GM12878 (cell line): ENCODE measurements around the gene ILF2. TPM values are rescaled to one million over a fixed set of nuclear protein-coding genes. Genes with fewer than 3 reads are reported as not detected.

Experiments
- ATF3 ChIP-seq: IDR thresholded peaks from 2 replicates; pipeline ENCODE4 v1.6.1; 2011; ENCODE audit warnings: low read depth, mild to moderate bottlenecking, low read length, moderate library complexity, borderline replicate concordance; ENCODE audit errors: extremely low read depth
- CHD1 ChIP-seq: IDR thresholded peaks from 2 replicates; pipeline ENCODE4 v1.6.1; 2012; ENCODE audit warnings: low read depth, low read length, improper control_type of control experiment
- CREB1 ChIP-seq: IDR thresholded peaks from 2 replicates; pipeline ENCODE4 v1.6.1; 2012; ENCODE audit warnings: low read depth, mild to moderate bottlenecking, inconsistent platforms
- E2F8 ChIP-seq: fragments of 450-650 bp; IDR thresholded peaks from 2 replicates; pipeline ENCODE4 v1.6.1; 2018; ENCODE audit warnings: mild to moderate bottlenecking, low read depth, moderate library complexity; ENCODE audit not compliant: partially characterized antibody
- EGR1 ChIP-seq, 2 experiments: IDR thresholded peaks; 1 replicate in 1 of 2; 2 replicates in 1 of 2; pipeline ENCODE4 v1.6.1; 2011 to 2012; ENCODE audit warnings: low read depth in 2 of 2, low read length in 2 of 2, borderline replicate concordance in 1 of 2, mild to moderate bottlenecking in 1 of 2, moderate library complexity in 1 of 2
- ELK1 ChIP-seq: IDR thresholded peaks from 2 replicates; pipeline ENCODE4 v1.6.1; 2012; ENCODE audit warnings: low read depth, low read length, improper control_type of control experiment
- HDGF ChIP-seq: fragments of 450-650 bp; IDR thresholded peaks from 2 replicates; pipeline ENCODE4 v1.6.1; 2016; ENCODE audit warnings: antibody characterized with exemption
- HSF1 ChIP-seq: fragments of 150-350 bp; IDR thresholded peaks from 2 replicates; pipeline ENCODE4 v1.6.1; 2014; ENCODE audit warnings: mild to moderate bottlenecking, low read depth, low read length
- KAT2A ChIP-seq: conservative IDR thresholded peaks from 2 replicates; pipeline ENCODE4 v1.6.1; 2011; ENCODE audit warnings: low read depth, low read length; ENCODE audit not compliant: control insufficient read depth
- KLF5 ChIP-seq: fragments of 450-650 bp; IDR thresholded peaks from 2 replicates; pipeline ENCODE4 v1.6.1; 2014; ENCODE audit warnings: mild to moderate bottlenecking; ENCODE audit not compliant: partially characterized antibody
- NFYB ChIP-seq: IDR thresholded peaks from 2 replicates; pipeline ENCODE4 v1.6.1; 2011; ENCODE audit warnings: low read depth, mild to moderate bottlenecking, low read length, improper control_type of control experiment, moderate library complexity; ENCODE audit not compliant: insufficient read depth
- PBX3 ChIP-seq: IDR thresholded peaks from 2 replicates; pipeline ENCODE4 v1.6.1; 2011; ENCODE audit warnings: mild to moderate bottlenecking, low read depth, low read length, moderate library complexity; ENCODE audit not compliant: insufficient replicate concordance
- STAT3 ChIP-seq: IDR thresholded peaks from 2 replicates; pipeline ENCODE4 v1.6.1; 2011; ENCODE audit warnings: low read depth, low read length, improper control_type of control experiment
- TAF1 ChIP-seq: IDR thresholded peaks from 2 replicates; pipeline ENCODE4 v1.6.1; 2011; ENCODE audit warnings: mild to moderate bottlenecking, low read depth, low read length, borderline replicate concordance
- TCF12 ChIP-seq: IDR thresholded peaks from 2 replicates; pipeline ENCODE4 v1.6.1; 2011; ENCODE audit warnings: low read depth, mild to moderate bottlenecking, low read length
- WRNIP1 ChIP-seq: IDR thresholded peaks from 2 replicates; pipeline ENCODE4 v1.6.1; 2011; ENCODE audit warnings: low read depth, low read length, improper control_type of control experiment, borderline replicate concordance
- ZNF687 ChIP-seq: fragments of 450-650 bp; IDR thresholded peaks from 2 replicates; pipeline ENCODE4 v1.6.1; 2017; ENCODE audit warnings: mild to moderate bottlenecking, moderate library complexity
- polyA plus RNA-seq, 11 experiments: library from polyadenylated mRNA; depleted of rRNA in 4 of 11; unstranded in 6 of 11; stranded (reverse) in 5 of 11; fragments of >200 nt; fragmentation: Nextera tagmentation in 4 of 11; fragmentation: Illumina TruSeq in 1 of 11; extraction: Ambion mirVana in 4 of 11; extraction: Trizol in 1 of 11; gene quantifications; 1 replicate in 1 of 11; 2 replicates in 10 of 11; pipeline versions ENCODE4 v1.2.1 to v1.2.3, GENCODE V29; 2011 to 2016; ENCODE audit warnings: inconsistent platforms in 2 of 11, missing spikeins in 2 of 11, low read depth in 1 of 11
- total RNA-seq, 4 experiments: library from RNA; depleted of rRNA in 3 of 4; stranded (reverse); fragments of >200 nt in 3 of 4; fragmentation: Illumina TruSeq in 1 of 4; extraction: Trizol in 1 of 4; gene quantifications; 2 replicates each; pipeline versions ENCODE4 v1.2.1 to v1.2.3, GENCODE V29; 2013 to 2021

Gene ILF2
- total and polyA plus RNA-seq, 10 of the 15 experiments (the other 5 are each of a cell fraction or from before 2014, with no cell fraction given), result 261 to 520 (median 449) TPM

- TF ChIP-seq HSF1 (no peak), ZNF687 (0 out of 2 replicates have a peak, but pooled peaks have one; percentile 26), KAT2A (no peak), CREB1 (peak; percentile 88), CHD1 (no peak), ATF3 (no peak), STAT3 (no peak), HDGF (no peak), EGR1 (IDR thresholded peaks at IDR 0.05; ENCODE audit: borderline replicate concordance in 1 of 2, low read depth in 2 of 2, low read length in 2 of 2) (peak in 1 of 2 experiments; percentile 33; a peak in 1 of 3 replicates), TCF12 (peak; percentile 62; the same call in 1 of the 2 replicates), KLF5 (no peak), PBX3 (no peak), WRNIP1 (no peak), NFYB (peak; percentile 87), ELK1 (0 out of 2 replicates have a peak, but pooled peaks have one; percentile 33), TAF1 (peak; percentile 93), E2F8 (peak; percentile 24)
Measured at GRCh38 chr1:153670859-153671627, at the start of gene ILF2 (continued).
